Neutrophil (primary cell): ENCODE data around the gene PIP4K2C.

Source experiments
- H3K27ac ChIP-seq: fragments of 200-600 bp; sonication (generic); 2 replicates; pipeline ENCODE4 v1.5.1; 2016; ENCODE audit warnings: mild to moderate bottlenecking, moderate library complexity
- H3K27me3 ChIP-seq: fragments of 200-600 bp; sonication (generic); 2 replicates; pipeline ENCODE4 v1.6.0; 2016; ENCODE audit warnings: mild to moderate bottlenecking
- H3K36me3 ChIP-seq: fragments of 200-600 bp; sonication (generic); 2 replicates; pipeline ENCODE4 v1.5.1; 2017
- H3K4me1 ChIP-seq, 2 experiments: fragments of 200-600 bp in 1 of 2; sonication (generic) in 1 of 2; 1 replicate in 1 of 2; 2 replicates in 1 of 2; pipeline versions ENCODE4 v1.5.1 to v1.6.1; 2013 to 2016; ENCODE audit warnings: low read depth in 1 of 2, low read length in 1 of 2, mild to moderate bottlenecking in 1 of 2, moderate library complexity in 1 of 2; ENCODE audit not compliant: control insufficient read depth in 1 of 2, insufficient read depth in 1 of 2
- H3K4me3 ChIP-seq, 2 experiments: fragments of 200-600 bp in 1 of 2; sonication (generic) in 1 of 2; 1 replicate in 1 of 2; 2 replicates in 1 of 2; pipeline ENCODE4 v1.5.1; 2013 to 2016; ENCODE audit warnings: low read depth in 1 of 2, low read length in 1 of 2, mild to moderate bottlenecking in 1 of 2, moderate library complexity in 1 of 2
- H3K9me3 ChIP-seq: fragments of 200-600 bp; sonication (generic); 2 replicates; pipeline ENCODE4 v1.5.1; 2016
- CTCF ChIP-seq: fragments of 200-600 bp; sonication (generic); IDR thresholded peaks from 2 replicates; pipeline ENCODE4 v1.5.1; 2016; ENCODE audit warnings: antibody characterized with exemption

PIP4K2C gene

GRCh38 chr12:57626111-57626920 is 35.3 kb downstream of the PIP4K2C start:
- no peaks in the 10 kb centered on the region for H3K36me3 ChIP-seq
- H3K4me1 ChIP-seq = peaks cover 12% of the 10 kb centered on the region in 2 experiments
- no peak overlapping the region for H3K27ac ChIP-seq
- no peak for TF ChIP-seq CTCF
- H3K27me3 ChIP-seq = peaks cover 100% of the 10 kb centered on the region
- no peak overlapping the region for H3K4me3 ChIP-seq
- no peaks in the 10 kb centered on the region for H3K9me3 ChIP-seq

GRCh38 chr12:57626921-57627445 is 36.0 kb downstream of the PIP4K2C start:
- H3K4me1 ChIP-seq = peaks cover 5 to 7% of the 10 kb centered on the region in 2 experiments
- H3K27ac ChIP-seq = no peak overlapping the region
- H3K27me3 ChIP-seq = peaks cover 100% of the 10 kb centered on the region
- H3K36me3 ChIP-seq = no peaks in the 10 kb centered on the region
- no peak overlapping the region for H3K4me3 ChIP-seq
- H3K9me3 ChIP-seq = no peaks in the 10 kb centered on the region
- no peak for TF ChIP-seq CTCF

DNA sequence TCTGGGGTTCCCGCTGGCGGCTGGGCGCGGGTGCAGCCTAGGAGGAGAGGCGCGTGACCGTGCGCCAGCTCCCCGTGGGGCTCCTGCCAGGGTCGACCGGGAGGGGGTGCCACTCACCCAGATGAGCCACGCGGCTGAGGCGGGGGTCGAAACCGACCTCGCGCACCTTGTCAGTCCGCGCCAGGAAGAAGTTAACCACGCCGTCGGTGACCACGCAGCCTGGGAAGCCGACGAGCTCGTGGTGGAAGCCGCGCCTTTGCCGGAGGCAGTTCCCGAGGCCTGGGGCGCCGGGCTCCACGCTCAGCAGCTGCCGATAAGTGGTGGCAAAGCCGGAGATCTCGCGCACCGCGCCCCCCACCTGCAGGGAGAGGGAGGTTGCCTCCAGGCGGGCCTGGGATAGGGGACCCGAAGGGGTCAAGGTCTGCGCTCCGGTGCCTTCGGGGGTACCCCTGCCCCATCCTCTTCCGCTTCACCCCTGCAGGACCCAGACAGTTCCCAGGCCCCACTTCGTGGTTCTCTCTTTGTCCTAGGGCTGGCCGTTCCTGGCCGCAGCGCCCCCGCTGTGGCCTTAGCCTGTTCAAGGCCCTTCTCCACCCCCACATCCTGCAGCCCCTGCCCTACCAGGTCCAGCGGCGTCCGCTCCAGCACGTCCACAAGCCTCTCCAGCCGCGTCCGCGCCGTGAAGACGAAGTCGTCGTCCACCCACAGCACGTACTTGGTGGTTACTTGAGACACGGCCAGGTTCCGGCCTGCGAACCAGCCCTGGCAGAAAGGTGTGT is 36.7 kb downstream of the PIP4K2C start:
- Histone ChIP-seq H3K27me3 (peaks cover 100% of the 10 kb centered on the region), H3K4me1 (peaks cover 10 to 13% of the 10 kb centered on the region in 2 experiments), H3K27ac (no peak overlapping the region), H3K4me3 (no peak overlapping the region), H3K36me3 (no peaks in the 10 kb centered on the region), H3K9me3 (no peaks in the 10 kb centered on the region)
- no peak for TF ChIP-seq CTCF

GRCh38 chr12:57628280-57629191 is 37.5 kb downstream of the PIP4K2C start:
- Histone ChIP-seq H3K4me3 (no peak overlapping the region), H3K36me3 (no peaks in the 10 kb centered on the region), H3K4me1 (peaks cover 19 to 21% of the 10 kb centered on the region in 2 experiments), H3K27me3 (peaks cover 100% of the 10 kb centered on the region), H3K27ac (no peak overlapping the region), H3K9me3 (no peaks in the 10 kb centered on the region)
- no peak for TF ChIP-seq CTCF

DNA sequence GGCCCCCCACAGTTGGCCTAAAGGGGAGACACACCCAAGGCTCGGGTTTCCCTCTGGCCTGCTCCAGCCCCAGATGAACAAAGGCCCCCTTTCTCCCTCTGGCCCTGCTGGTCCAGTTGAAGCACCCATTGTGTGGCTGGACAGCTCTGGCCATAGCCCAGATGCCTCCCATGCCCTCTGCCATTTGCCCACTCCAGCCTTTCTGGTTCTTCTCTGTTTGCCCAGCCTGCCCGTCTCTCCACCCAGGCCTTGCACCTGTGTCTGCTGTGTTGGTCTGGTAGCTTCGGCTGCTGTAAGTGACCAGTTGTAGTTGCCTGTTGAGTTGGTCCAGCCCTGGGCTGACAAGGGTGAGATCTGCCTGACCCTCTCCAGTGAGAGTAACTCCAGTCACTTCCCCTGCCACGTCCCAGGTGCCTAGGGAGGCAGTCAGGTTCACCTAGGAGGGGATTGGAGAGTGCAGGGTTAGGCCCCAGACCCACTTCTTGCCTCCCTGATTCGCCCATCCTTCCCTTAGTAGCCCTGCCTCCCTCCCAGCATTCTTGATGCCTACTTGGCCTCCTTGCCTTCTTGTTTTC is 39.0 kb downstream of the PIP4K2C start:
- Histone ChIP-seq H3K27ac (no peak overlapping the region), H3K9me3 (no peaks in the 10 kb centered on the region), H3K27me3 (peaks cover 100% of the 10 kb centered on the region), H3K36me3 (no peaks in the 10 kb centered on the region), H3K4me3 (no peak overlapping the region), H3K4me1 (peaks cover 19 to 22% of the 10 kb centered on the region in 2 experiments)
- TF ChIP-seq CTCF = no peak
